Left kidney (tissue), 2 donors: Measurements from ENCODE around the gene TMEM63C. TPM values are rescaled to one million over a fixed set of nuclear protein-coding genes. Genes with fewer than 3 reads are reported as not detected.

Source experiments
- DNase-seq: peaks from one replicate; pipeline ENCODE4 v3.0.0-alpha.2; 2013
- polyA plus RNA-seq: library from polyadenylated mRNA; unstranded; fragments of 120-200 nt; gene quantifications from one replicate; pipeline ENCODE4 v1.2.1, GENCODE V29; 2013; ENCODE audit not compliant: insufficient read length

Gene TMEM63C
- polyA plus RNA-seq, 1 donor, result 2.8 TPM

- DNase-seq, result no peak
Observed at GRCh38 chr14:77253333-77254190, 72.0 kb downstream of the TMEM63C start.

DNA sequence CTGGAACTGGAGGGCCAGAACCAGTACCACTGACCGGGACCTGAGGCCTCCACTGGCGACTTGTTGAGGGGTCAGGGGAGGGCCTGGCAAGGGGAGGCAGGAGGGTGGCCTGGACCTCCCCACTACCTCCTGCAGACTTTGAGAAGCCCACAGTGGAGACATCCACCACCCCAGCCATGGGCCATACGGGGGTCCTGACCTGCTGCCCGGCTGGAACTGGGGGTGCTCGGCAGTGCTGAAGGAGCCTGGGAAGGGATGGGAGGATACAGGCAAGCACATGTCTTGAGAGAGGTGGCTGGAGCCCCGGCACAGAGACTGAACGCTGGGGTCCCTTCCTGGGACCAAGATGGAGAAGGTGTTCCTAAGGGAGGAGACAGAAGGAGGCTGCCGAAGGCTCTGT lies 75.1 kb downstream of the TMEM63C start:
- DNase-seq, result no peak

DNA sequence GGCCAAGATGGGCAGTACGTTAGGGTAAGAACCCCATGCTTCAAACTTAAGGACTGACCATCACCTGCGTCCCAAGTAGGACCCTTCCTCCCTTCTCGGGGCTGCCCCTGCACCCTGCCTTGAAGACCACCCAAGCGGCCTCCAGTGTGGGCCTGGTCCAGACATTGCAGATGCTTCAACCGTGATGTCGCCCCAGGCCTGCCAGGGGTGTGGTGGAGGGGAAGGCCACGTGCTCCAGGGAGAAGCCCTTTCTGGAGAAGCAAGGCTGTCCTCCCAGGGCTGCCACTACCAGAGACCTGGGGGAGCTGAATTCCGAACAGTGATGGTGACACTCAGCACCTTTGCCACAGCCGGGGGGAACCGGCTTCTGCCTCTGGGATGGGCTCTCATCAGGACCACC lies 76.1 kb downstream of the TMEM63C start:
- no peak for DNase-seq

- no peak for DNase-seq
Observed at GRCh38 chr14:77258566-77258965, 77.0 kb downstream of the TMEM63C start.

GRCh38 chr14:77259025-77259715 lies 77.6 kb downstream of the TMEM63C start:
- no peak for DNase-seq

DNA sequence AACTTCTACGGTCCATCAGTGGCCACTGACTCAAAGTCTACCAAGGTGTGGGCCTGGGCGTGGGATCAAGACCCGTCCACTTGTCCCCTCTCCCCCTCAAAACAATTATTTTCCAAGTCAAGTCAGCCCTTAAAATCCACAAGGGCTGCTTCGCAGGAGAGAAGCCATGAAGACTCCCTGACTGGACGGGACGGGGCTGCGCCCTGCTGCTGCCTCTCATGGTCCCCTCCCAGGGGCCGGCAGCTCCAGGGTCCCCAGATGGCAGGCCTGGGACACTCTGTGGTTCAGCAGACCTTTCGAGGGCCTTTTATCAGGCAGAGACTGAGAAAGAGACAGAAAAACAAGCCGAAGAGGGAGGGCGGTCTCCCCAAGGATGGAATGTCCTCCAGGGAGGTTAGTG lies 78.6 kb downstream of the TMEM63C start:
- DNase-seq, result no peak

DNA sequence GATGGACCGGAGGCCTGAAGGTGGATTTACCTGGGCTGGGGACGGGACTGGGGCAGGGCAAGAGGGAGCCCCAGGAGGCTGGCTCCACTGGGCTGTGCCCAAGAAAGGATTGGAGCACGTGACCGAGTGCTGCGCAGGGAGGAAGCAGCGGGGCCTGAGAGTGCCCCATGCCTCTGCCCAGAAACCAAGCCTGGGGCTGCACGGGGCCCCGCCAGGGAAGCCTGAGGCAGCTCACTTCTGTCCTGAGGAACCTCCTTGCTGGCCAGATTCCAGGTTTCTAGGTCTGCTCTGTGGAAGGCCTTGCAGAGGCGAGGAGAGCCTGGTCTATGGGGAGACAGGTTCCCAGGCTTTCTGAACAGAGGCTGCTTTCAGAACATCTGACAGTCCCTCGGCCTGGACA lies 79.0 kb downstream of the TMEM63C start:
- no peak for DNase-seq

- no peak for DNase-seq
Observed at GRCh38 chr14:77264466-77265186, 83.0 kb downstream of the TMEM63C start.

DNA sequence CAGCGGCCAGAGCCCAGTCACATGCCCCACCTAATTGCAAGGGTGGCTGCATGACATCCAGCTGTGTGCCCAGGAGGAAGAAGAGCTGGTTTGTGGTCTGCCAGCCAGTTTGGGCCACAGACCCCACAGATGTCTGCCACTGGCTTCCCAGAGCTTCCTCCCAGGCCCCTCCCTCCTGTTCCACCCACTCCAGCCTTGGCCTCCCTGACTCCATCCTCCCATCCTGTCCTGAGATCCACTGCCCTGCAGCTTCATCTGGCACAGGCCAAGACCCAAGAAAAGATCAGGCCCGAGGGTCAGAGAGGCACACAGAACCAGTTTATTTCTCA lies 83.6 kb downstream of the TMEM63C start:
- no peak for DNase-seq

DNA sequence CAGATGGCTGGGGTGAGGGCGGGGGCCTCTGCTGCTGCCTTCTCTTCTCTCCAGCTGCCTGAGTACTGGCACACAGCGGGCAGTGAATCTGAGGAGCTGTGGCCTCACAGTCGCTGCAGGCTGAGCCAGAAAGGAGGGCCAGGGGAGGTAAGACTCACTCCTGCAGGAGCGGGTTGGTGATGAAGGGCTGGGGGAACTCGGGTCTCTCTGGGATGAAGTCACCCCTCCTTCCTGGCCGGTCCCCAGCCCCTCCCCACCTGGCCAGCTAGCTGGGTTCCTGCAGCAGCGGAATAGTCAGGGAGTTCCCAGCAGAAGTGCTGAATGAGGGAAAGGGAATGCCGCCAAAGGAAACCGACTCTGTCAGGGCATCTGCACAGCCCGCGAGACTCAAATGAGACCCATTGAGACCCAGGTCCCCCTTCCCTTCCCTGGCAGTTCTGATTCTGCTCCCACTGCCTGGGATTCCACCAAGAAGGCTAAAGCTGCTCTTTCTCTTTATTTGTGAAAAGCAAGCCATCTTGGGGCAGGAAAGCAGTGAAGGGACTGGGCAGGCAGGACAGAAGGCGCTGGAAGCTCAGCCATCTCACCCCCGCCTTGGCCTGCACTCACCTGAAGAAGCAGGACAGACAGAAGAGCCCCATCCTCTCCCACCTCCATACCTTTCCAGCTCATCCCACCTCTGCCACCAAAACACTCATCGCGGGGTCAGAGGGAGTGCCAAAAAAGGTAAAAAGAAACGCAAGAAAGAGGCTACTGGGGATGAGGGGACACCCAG lies 84.2 kb downstream of the TMEM63C start:
- no peak for DNase-seq

DNA sequence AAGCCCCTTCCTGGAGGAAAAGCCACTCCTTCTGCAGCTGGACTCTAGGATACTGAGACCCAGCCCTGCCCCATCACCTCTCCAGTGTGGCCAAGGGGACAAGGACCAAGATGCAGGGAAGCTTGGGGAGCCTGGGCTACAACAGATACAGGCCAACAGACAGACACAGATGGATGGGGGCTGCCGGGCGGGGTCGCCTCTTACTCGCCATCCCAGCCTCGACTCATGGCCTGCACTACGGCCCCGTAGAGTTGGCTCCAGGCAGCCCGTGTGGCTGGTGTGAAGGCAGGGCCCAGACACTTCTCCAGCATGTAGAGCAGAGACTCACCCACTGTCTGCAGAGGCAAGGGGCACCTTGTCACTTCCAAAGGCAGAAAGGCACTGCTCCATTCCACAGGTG lies 84.7 kb downstream of the TMEM63C start:
- DNase-seq, result no peak

GRCh38 chr14:77267937-77268699 lies 86.5 kb downstream of the TMEM63C start:
- no peak for DNase-seq

DNA sequence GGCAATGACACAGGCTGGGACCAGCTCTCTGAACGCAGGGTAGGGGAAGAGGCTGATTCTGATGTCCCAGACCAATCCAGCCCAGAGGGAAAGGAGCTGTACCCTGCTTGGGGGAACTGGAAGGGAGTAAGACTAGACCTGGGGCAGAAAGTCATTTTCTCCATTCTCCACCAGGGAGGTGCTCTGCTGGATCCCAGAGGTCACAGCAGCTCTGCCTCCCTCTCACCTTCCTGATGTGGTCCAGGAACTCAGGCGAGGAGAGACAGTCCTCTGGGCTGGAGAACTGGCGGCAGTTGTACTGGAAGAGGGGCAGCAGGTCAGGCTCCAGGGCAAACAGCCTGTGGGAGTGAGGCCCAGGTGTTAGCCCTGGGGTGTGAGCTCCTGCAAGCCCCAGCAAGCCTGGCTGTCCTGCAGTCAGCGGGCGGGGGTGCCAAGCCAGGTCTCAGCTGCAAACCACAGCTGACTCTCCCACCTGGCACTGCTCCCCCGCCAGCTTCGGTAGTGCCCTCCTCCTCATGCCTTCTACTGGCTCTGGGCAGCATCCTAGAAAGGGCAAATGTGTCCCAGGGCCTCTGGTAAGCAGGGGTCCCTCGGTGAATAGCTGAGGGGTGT lies 87.5 kb downstream of the TMEM63C start:
- DNase-seq, result no peak

GRCh38 chr14:77270361-77271112 lies 88.9 kb downstream of the TMEM63C start:
- DNase-seq, result no peak

DNA sequence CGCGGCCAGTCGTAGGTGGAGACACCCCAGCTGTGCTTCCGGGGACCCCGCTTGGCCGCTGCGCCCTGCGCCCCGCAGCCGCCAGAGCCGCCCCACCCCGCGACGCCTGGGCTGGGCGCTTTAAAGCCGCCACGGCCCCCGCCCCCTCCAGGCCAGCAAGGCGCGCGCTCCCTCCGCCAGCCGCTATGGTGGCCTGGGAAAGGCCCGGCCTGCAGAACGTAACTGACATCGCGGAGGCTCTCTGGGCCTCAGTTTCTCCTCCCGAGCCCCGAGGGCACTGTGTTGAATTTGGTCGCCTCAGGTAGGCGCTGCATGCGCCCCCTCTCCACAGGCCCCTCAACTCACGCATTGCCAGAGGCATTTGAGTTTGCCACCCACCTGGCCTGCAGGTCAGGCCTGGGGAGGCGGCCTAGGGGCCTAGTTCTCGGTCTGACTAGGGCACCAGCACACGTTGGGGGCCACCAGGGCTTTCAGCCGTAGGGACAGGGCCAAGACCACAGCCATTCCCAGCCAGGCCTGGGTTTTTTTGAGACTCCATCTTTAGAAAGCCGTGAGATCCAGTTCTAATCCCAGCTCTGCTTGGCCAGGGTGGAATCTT lies 89.6 kb downstream of the TMEM63C start, which contains the start of gene NGB:
NGB (minus strand) TSS at position 94 of the 598 bp plus-strand sequence. CDS start 269 bp downstream, outside the sequence.
- no peak for DNase-seq

DNA sequence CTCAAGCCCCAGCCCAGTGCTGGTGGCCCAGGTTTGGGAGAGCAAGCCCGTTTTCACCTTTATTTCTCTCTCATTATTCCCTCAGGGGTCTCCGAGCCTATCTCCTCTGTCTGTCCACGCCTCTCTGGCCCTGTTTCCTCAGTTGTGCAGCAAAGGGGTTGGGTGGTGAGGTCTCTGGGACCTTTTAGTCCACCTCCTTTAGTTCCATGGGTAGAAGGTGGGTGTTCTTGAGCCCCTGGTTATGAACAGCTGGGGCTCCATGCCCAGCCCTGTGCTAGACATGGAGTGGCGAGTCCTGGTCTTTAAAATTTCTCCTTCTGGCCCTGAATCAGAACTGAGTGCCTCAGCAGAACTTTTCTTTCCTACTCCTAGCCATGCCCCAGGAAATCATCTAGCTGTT lies 90.7 kb downstream of the TMEM63C start:
- no peak for DNase-seq

- no peak for DNase-seq
Observed at GRCh38 chr14:77273796-77274195, 92.2 kb downstream of the TMEM63C start.

DNA sequence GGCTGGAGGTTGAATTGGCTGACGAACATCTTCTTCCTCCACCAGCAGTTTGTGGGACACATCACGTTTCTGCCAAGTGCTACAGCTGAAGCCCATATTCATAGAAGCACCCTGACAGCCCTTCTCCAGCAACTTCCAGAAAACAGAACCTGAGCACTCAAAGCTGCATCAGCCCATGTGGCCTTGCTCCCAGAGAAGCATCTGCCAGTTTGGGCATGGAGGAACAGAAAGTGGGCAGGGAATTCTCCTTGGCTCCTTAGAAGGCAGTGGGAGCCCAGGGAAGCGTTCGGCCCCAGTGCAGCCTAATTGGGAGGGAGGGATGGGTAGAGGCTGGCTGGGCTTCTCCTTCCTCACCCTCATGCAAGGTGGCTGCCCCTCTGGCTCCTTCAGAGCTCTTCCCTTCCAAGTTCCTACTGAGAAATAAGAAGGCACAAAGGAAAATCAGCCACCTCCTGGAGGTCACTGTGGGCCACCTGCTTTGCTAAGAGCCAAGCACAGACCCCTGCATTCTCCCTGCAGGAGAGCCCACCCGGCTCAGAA lies 93.5 kb downstream of the TMEM63C start:
- no peak for DNase-seq

DNA sequence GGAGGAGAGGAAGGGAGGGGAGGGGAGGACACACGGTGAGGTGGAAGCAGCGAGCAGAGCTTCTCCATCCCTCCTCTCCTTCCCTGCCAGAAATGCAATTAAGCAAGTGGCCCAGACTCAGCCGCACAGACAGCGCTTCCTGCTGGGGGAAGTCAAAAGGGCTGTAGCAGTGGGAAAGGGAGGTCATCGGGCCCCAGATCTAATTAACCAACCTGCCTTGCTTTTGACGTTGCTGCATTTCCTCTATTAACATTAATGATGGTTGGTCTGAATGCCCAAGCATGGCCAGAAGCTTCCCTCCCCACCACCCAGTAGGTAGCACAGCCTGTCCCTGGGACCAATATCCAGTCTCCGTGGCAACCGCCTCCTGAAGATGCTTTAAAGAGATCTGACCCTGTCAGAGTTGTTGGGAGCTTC lies 94.0 kb downstream of the TMEM63C start:
- no peak for DNase-seq
